WERI-Rb-1 (cell line): ENCODE results near the gene ZCCHC3.

Experiments used
- DNase-seq: peaks from one replicate; pipeline ENCODE4 v3.0.0-alpha.2; 2020
- H3K27ac ChIP-seq: fragments of 250-450 bp; sonication (Bioruptor Pico); 2 replicates; pipeline ENCODE4 v1.5.1; 2020; ENCODE audit warnings: mild to moderate bottlenecking, moderate library complexity
- H3K27me3 ChIP-seq: fragments of 250-450 bp; sonication (Bioruptor Pico); 2 replicates; pipeline ENCODE4 v1.5.1; 2021; ENCODE audit warnings: mild to moderate bottlenecking, low read depth, moderate library complexity; ENCODE audit not compliant: insufficient read depth, severe bottlenecking
- H3K36me3 ChIP-seq: fragments of 250-450 bp; sonication (Bioruptor Pico); 2 replicates; pipeline ENCODE4 v1.5.1; 2020; ENCODE audit warnings: mild to moderate bottlenecking, moderate library complexity
- H3K4me3 ChIP-seq: 2 replicates; pipeline ENCODE4 v1.5.1; 2011; ENCODE audit warnings: low read depth, mild to moderate bottlenecking, control low read depth, low read length
- H3K9me3 ChIP-seq: fragments of 250-450 bp; sonication (Bioruptor Pico); 2 replicates; pipeline ENCODE4 v1.5.1; 2021; ENCODE audit warnings: mild to moderate bottlenecking, moderate library complexity; ENCODE audit not compliant: severe bottlenecking
- CTCF ChIP-seq: IDR thresholded peaks from 2 replicates; pipeline ENCODE4 v1.5.1; 2011; ENCODE audit warnings: low read depth, mild to moderate bottlenecking, control low read depth, inconsistent platforms, low read length

ZCCHC3 gene

GRCh38 chr20:346033-346639, 48.8 kb downstream of the ZCCHC3 start:
- no peak for DNase-seq
- peak overlapping the region; percentile 88 for H3K4me3 ChIP-seq
- H3K36me3 ChIP-seq, result peaks cover 18% of the 10 kb centered on the region
- H3K9me3 ChIP-seq, result no peaks in the 10 kb centered on the region
- no peaks in the 10 kb centered on the region for H3K27me3 ChIP-seq
- peak overlapping the region; percentile 93 for H3K27ac ChIP-seq
- TF ChIP-seq CTCF, result no peak

- peaks cover 18% of the 10 kb centered on the region for H3K36me3 ChIP-seq
- peak within 1 kb of the TSS; percentile 93 for H3K27ac ChIP-seq
- peak; percentile 95 for DNase-seq
- no peaks in the 10 kb centered on the region for H3K9me3 ChIP-seq
- H3K27me3 ChIP-seq, result no peaks in the 10 kb centered on the region
- H3K4me3 ChIP-seq, result peak within 1 kb of the TSS; percentile 88
- no peak for TF ChIP-seq CTCF
Observed at GRCh38 chr20:346640-347316, 49.4 kb downstream of the ZCCHC3 start, which contains the start of gene NRSN2. TSS of gene NRSN2 (plus strand) at chr20:347111. CDS start at chr20:349644, 2,533 bp downstream.

- H3K4me3 ChIP-seq, result peak overlapping the region; percentile 88
- H3K36me3 ChIP-seq, result peaks cover 23% of the 10 kb centered on the region
- peak overlapping the region; percentile 93 for H3K27ac ChIP-seq
- H3K27me3 ChIP-seq, result no peaks in the 10 kb centered on the region
- TF ChIP-seq CTCF, result no peak
- no peaks in the 10 kb centered on the region for H3K9me3 ChIP-seq
- no peak for DNase-seq
Observed at GRCh38 chr20:347317-347639, 49.9 kb downstream of the ZCCHC3 start.

DNA sequence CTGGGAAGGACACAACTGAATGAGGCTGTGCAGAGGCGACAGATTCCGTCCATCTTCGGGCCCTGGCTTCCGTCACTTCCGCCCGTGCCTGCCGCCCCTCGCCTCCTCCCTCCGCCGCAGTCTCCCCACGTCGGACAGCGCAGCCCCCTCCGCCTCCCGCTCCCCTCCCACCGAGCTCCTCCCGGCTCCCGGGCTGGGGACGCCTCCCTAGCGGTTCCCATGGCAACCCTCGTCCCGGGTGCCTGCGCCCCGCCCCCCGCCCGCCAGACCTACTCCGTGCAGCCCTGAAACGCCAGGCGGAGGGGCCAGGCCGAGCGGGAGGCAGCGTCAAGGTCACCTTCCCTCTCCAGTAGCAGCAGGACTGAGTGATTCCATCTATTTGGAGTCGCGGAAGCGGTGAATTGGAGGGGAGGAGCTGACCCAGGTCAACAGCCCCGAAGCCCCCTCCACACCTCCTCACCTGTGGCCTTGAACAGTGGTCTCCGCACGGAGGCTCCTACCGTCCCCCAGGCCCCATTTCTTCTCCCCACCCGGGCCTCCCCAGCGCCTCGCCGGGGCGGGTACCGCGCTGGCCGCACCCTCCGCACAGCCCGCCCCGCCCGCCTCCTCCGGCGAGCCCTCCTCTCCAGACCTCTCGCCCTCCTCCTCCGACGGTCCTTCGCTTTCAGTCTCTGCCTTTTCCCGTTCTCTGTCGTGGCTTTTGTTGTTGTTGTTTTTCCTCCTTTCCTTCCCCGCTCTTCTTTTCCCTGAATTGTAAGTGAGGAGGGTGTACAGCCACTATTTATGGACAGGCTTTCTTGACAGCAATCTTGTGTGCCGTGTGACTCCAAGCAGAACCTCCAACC, 50.5 kb downstream of the ZCCHC3 start:
- H3K4me3 ChIP-seq, result peak overlapping the region; percentile 88
- no peaks in the 10 kb centered on the region for H3K9me3 ChIP-seq
- no peaks in the 10 kb centered on the region for H3K27me3 ChIP-seq
- peaks cover 23% of the 10 kb centered on the region for H3K36me3 ChIP-seq
- no peak for TF ChIP-seq CTCF
- peak overlapping the region; percentile 93 for H3K27ac ChIP-seq
- peak; percentile 98 for DNase-seq

DNA sequence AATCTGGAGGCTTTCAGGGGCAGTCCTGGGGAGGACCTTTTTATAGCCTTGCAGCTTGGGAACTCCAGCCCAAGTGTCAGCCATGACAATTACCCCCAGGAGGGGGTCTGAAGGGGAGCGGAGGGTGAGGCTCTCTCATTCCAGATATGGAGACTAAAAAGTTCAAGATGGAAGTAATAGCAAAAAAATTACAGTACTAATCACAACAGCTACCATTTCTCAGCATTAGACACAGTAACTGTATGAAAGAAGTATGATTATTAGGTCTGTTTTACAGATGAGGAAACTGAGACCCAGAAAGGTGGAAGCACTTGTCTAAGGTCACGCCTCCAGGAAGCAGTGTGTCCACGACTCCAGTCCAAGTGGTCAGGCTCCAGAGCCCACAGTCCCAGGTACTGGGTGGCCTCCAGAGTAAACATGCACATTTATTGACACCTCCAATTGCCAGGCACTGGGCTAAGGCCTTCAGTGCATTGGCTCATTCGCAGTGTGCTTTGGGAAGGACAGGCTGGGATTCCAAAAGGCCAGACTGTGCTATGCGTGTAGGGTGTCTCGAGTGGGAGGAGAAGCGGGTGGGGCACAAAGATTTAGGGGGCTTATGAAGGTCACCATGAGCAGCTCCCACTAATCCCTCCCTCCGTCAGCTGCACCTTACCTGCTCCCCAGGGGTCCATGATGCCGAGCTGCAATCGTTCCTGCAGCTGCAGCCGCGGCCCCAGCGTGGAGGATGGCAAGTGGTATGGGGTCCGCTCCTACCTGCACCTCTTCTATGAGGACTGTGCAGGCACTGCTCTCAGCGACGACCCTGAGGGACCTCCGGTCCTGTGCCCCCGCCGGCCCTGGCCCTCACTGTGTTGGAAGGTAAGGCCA, 51.8 kb downstream of the ZCCHC3 start:
- DNase-seq, result no peak
- no peak for TF ChIP-seq CTCF
- peak overlapping the region; percentile 93 for H3K27ac ChIP-seq
- no peak overlapping the region for H3K4me3 ChIP-seq
- no peaks in the 10 kb centered on the region for H3K9me3 ChIP-seq
- peaks cover 23% of the 10 kb centered on the region for H3K36me3 ChIP-seq
- H3K27me3 ChIP-seq, result no peaks in the 10 kb centered on the region
